Activated naive CD4-positive, alpha-beta T cell treated with anti-CD3 and anti-CD28 coated beads, Interleukin-2, amount 10 ng/mL, durations not matched to agents 7 days and 5 days (primary cell): ENCODE measurements around the gene ZNF668.

Source experiments
- CTCF ChIA-PET: fragments of 350-600 bp; sonication (Branson Sonifier 250); formaldehyde crosslinking; loops from one replicate; lab custom pipeline; 2021; ENCODE audit warnings: antibody characterized with exemption; lab: Charles Lee
- DNase-seq: peaks from one replicate; pipeline ENCODE4 v3.0.0-alpha.2; 2020
- H3K27ac Mint-ChIP-seq: one replicate; pipeline ENCODE4 v1.8.0; 2021; ENCODE audit warnings: mild to moderate bottlenecking, moderate library complexity, mixed read lengths
- H3K27me3 Mint-ChIP-seq: one replicate; pipeline ENCODE4 v1.8.0; 2021; ENCODE audit warnings: mild to moderate bottlenecking, mixed read lengths
- H3K36me3 Mint-ChIP-seq: one replicate; pipeline ENCODE4 v1.8.0; 2021; ENCODE audit warnings: mixed read lengths
- H3K4me1 Mint-ChIP-seq: one replicate; pipeline ENCODE4 v1.8.0; 2021; ENCODE audit warnings: mixed read lengths
- H3K4me3 Mint-ChIP-seq: one replicate; pipeline ENCODE4 v1.8.0; 2021; ENCODE audit warnings: mild to moderate bottlenecking, moderate library complexity, mixed read lengths
- H3K9me3 Mint-ChIP-seq: one replicate; pipeline ENCODE4 v1.8.0; 2021; ENCODE audit warnings: mixed read lengths

ZNF668 gene

DNA sequence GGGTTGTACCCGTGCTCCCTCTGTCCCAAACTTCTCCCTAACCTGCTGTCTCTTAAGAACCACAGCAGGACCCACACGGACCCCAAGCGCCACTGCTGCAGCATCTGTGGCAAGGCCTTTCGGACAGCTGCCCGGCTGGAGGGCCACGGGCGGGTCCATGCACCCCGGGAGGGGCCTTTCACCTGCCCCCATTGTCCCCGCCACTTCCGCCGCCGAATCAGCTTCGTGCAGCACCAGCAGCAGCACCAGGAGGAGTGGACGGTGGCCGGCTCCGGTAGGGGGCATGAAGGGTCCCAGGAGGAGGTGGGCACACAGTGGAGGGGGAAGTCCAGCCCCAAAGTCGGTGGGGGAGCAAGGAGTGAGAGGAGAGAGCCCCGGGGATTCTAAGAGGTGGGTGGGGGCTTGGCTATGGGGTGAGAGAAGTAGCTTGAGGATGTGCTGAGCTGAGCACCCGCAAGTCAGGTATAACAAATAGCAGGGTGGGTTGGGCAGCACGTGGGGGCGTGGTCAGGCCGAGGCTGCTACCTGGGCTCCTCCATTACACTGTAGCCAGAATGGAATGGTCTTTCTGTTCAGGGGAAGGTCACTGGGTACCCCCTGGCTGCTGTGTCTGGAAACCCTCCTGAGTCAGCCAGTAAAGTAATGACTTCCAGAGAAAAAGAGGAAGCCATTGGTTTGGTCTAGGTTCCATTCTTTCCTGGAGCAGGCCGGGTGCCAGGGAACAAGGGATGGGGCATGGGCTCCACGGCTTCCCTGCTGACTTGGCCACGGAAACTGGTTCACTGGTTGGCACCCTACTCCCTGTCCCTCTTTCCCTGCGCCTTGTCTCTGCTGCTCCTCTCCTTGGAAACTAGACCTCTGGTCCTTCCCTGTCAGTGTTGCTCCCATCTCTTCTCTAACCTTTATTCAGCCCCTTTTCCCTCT lies 7.7 kb upstream of the ZNF668 start:
- no peak for DNase-seq
- H3K36me3 Mint-ChIP-seq, result peaks cover 35% of the 10 kb centered on the region
- CTCF ChIA-PET, result interaction anchor here (0.9 kb wide), 1 partner anchor 128 kb away, joined by 3 read pairs; no protein-coding TSS in a partner anchor
- H3K27ac Mint-ChIP-seq, result no peak overlapping the region
- H3K4me1 Mint-ChIP-seq, result peaks cover 11% of the 10 kb centered on the region
- no peak overlapping the region for H3K4me3 Mint-ChIP-seq
- no peaks in the 10 kb centered on the region for H3K27me3 Mint-ChIP-seq
- no peaks in the 10 kb centered on the region for H3K9me3 Mint-ChIP-seq

- Mint-ChIP-seq H3K4me3 (no peak overlapping the region), H3K27ac (peak overlapping the region; percentile 5), H3K4me1 (peaks cover 15% of the 10 kb centered on the region), H3K36me3 (peaks cover 37% of the 10 kb centered on the region), H3K27me3 (no peaks in the 10 kb centered on the region), H3K9me3 (no peaks in the 10 kb centered on the region)
- CTCF ChIA-PET, result no interaction called here
- no peak for DNase-seq
Measured at GRCh38 chr16:31080756-31081419, 6.8 kb upstream of the ZNF668 start.

- Mint-ChIP-seq H3K4me1 (peaks cover 23% of the 10 kb centered on the region), H3K27me3 (no peaks in the 10 kb centered on the region), H3K9me3 (no peaks in the 10 kb centered on the region), H3K36me3 (peaks cover 37% of the 10 kb centered on the region), H3K27ac (no peak overlapping the region), H3K4me3 (no peak overlapping the region)
- CTCF ChIA-PET, result no interaction called here
- DNase-seq, result no peak
Measured at GRCh38 chr16:31080035-31080629, 6.1 kb upstream of the ZNF668 start.

DNA sequence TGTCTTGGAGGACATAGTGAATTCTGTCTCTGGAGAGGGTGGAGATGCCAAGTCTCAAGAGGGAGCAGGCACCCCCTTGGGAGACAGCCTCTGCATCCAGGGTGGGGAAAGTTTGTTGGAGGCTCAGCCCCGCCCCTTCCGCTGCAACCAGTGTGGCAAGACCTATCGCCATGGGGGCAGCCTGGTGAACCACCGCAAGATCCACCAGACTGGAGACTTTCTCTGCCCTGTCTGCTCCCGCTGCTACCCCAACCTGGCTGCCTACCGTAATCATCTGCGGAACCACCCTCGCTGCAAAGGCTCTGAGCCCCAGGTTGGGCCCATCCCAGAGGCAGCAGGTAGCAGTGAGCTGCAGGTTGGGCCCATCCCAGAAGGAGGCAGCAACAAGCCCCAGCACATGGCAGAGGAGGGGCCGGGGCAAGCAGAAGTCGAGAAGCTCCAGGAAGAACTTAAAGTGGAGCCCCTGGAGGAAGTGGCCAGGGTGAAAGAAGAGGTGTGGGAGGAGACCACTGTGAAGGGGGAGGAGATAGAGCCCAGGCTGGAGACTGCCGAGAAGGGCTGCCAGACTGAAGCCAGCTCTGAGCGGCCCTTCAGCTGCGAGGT lies 5.4 kb upstream of the ZNF668 start:
- Mint-ChIP-seq H3K27me3 (no peaks in the 10 kb centered on the region), H3K27ac (no peak overlapping the region), H3K4me1 (peaks cover 30% of the 10 kb centered on the region), H3K4me3 (no peak overlapping the region), H3K9me3 (no peaks in the 10 kb centered on the region), H3K36me3 (peaks cover 43% of the 10 kb centered on the region)
- DNase-seq, result no peak
- CTCF ChIA-PET, result no interaction called here

DNA sequence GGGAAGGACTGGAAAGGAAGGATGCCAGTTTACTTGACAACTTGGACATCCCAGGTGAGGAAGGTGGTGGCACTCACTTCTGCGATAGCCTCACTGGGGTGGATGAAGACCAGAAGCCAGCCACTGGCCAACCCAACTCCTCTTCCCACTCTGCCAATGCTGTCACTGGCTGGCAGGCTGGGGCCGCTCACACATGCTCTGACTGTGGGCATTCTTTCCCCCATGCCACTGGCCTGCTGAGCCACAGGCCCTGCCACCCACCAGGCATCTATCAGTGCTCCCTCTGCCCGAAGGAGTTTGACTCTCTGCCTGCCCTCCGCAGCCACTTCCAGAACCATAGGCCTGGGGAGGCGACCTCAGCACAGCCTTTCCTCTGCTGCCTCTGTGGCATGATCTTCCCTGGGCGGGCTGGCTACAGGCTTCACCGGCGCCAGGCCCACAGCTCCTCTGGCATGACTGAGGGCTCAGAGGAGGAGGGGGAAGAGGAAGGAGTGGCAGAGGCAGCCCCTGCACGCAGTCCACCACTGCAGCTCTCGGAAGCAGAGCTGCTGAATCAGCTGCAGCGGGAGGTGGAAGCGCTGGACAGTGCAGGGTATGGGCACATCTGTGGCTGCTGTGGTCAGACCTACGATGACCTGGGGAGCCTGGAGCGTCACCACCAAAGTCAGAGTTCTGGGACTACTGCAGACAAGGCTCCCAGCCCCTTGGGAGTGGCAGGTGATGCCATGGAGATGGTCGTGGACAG lies 4.7 kb upstream of the ZNF668 start:
- Mint-ChIP-seq H3K4me3 (no peak overlapping the region), H3K27ac (no peak overlapping the region), H3K4me1 (peaks cover 30% of the 10 kb centered on the region), H3K36me3 (peaks cover 43% of the 10 kb centered on the region), H3K9me3 (no peaks in the 10 kb centered on the region), H3K27me3 (no peaks in the 10 kb centered on the region)
- no peak for DNase-seq
- CTCF ChIA-PET, result no interaction called here

GRCh38 chr16:31077592-31078396 lies 3.8 kb upstream of the ZNF668 start:
- no peak overlapping the region for H3K27ac Mint-ChIP-seq
- H3K4me1 Mint-ChIP-seq, result peaks cover 30% of the 10 kb centered on the region
- DNase-seq, result no peak
- no peak overlapping the region for H3K4me3 Mint-ChIP-seq
- no peaks in the 10 kb centered on the region for H3K9me3 Mint-ChIP-seq
- H3K36me3 Mint-ChIP-seq, result peaks cover 40% of the 10 kb centered on the region
- no peaks in the 10 kb centered on the region for H3K27me3 Mint-ChIP-seq
- CTCF ChIA-PET, result no interaction called here

- H3K27me3 Mint-ChIP-seq, result no peaks in the 10 kb centered on the region
- H3K36me3 Mint-ChIP-seq, result peaks cover 36% of the 10 kb centered on the region
- peaks cover 36% of the 10 kb centered on the region for H3K4me1 Mint-ChIP-seq
- CTCF ChIA-PET, result no interaction called here
- H3K4me3 Mint-ChIP-seq, result no peak overlapping the region
- no peaks in the 10 kb centered on the region for H3K9me3 Mint-ChIP-seq
- H3K27ac Mint-ChIP-seq, result no peak overlapping the region
- DNase-seq, result no peak
Measured at GRCh38 chr16:31077024-31077423, 3.0 kb upstream of the ZNF668 start.

DNA sequence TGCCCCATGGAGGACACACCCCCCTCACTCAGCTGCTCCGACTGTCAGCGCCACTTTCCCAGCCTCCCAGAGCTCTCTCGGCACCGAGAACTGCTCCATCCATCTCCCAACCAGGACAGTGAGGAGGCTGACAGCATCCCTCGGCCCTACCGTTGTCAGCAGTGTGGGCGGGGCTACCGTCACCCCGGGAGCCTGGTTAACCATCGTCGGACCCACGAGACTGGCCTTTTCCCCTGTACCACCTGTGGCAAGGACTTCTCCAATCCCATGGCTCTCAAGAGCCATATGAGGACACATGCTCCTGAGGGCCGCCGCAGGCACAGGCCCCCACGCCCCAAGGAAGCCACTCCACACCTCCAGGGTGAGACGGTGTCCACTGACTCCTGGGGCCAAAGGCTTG lies 2.3 kb upstream of the ZNF668 start:
- Mint-ChIP-seq H3K4me1 (peaks cover 43% of the 10 kb centered on the region), H3K27ac (peak overlapping the region; percentile 30), H3K9me3 (no peaks in the 10 kb centered on the region), H3K36me3 (peaks cover 36% of the 10 kb centered on the region), H3K4me3 (peak overlapping the region; percentile 90), H3K27me3 (no peaks in the 10 kb centered on the region)
- no peak for DNase-seq
- CTCF ChIA-PET, result no interaction called here

DNA sequence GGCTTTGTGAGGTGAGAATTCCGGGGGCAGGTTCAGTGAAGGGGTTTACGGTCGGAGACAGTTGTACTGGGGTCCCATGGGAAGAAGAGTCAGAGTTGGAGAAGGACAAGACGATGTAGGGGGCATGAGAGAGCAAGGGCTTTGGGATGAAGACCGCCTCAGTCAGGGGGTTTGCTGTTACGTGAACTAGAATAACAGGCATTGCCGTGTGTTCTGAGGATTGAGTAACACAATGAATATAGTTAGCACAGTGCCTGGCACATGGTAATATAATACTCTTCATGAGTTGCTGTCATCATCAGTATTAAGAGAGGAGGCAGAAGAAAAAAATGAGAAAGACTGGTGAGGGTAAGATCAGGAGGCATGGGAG lies 759 bp upstream of the ZNF668 start:
- peaks cover 40% of the 10 kb centered on the region for H3K4me1 Mint-ChIP-seq
- H3K27me3 Mint-ChIP-seq, result no peaks in the 10 kb centered on the region
- H3K9me3 Mint-ChIP-seq, result no peaks in the 10 kb centered on the region
- CTCF ChIA-PET, result interaction anchor here (0.9 to 2.3 kb wide), 2 partner anchors 27 to 68 kb away, joined by 3 to 10 read pairs; no protein-coding TSS in a partner anchor
- DNase-seq, result no peak
- H3K4me3 Mint-ChIP-seq, result peak overlapping the region; percentile 90
- peak overlapping the region; percentile 94 for H3K27ac Mint-ChIP-seq
- peaks cover 32% of the 10 kb centered on the region for H3K36me3 Mint-ChIP-seq

GRCh38 chr16:31073142-31073969 lies 684 bp downstream of the ZNF668 start:
- no peaks in the 10 kb centered on the region for H3K27me3 Mint-ChIP-seq
- peaks cover 45% of the 10 kb centered on the region for H3K4me1 Mint-ChIP-seq
- peak overlapping the region; percentile 95 for H3K27ac Mint-ChIP-seq
- H3K4me3 Mint-ChIP-seq, result peak overlapping the region; percentile 90
- CTCF ChIA-PET, result interaction anchor here (2.3 kb wide), 1 partner anchor 69 kb away, joined by 10 read pairs; no protein-coding TSS in a partner anchor
- H3K9me3 Mint-ChIP-seq, result no peaks in the 10 kb centered on the region
- DNase-seq, result peak; percentile 93
- H3K36me3 Mint-ChIP-seq, result peaks cover 21% of the 10 kb centered on the region

GRCh38 chr16:31072540-31073141 lies 1.4 kb downstream of the ZNF668 start:
- DNase-seq, result peak; percentile 53
- peaks cover 14% of the 10 kb centered on the region for H3K36me3 Mint-ChIP-seq
- no peaks in the 10 kb centered on the region for H3K27me3 Mint-ChIP-seq
- CTCF ChIA-PET, result interaction anchor here (2.3 kb wide), 1 partner anchor 70 kb away, joined by 10 read pairs; no protein-coding TSS in a partner anchor
- H3K9me3 Mint-ChIP-seq, result no peaks in the 10 kb centered on the region
- peaks cover 42% of the 10 kb centered on the region for H3K4me1 Mint-ChIP-seq
- H3K4me3 Mint-ChIP-seq, result peak overlapping the region; percentile 90
- peak overlapping the region; percentile 95 for H3K27ac Mint-ChIP-seq

GRCh38 chr16:31071861-31072260 lies 2.2 kb downstream of the ZNF668 start:
- CTCF ChIA-PET, result no interaction called here
- no peaks in the 10 kb centered on the region for H3K9me3 Mint-ChIP-seq
- H3K27ac Mint-ChIP-seq, result peak overlapping the region; percentile 95
- H3K27me3 Mint-ChIP-seq, result no peaks in the 10 kb centered on the region
- no peak for DNase-seq
- H3K4me3 Mint-ChIP-seq, result peak overlapping the region; percentile 90
- H3K36me3 Mint-ChIP-seq, result peaks cover 11% of the 10 kb centered on the region
- H3K4me1 Mint-ChIP-seq, result peaks cover 42% of the 10 kb centered on the region
